HCT116 (cell line): ENCODE measurements around the gene PCBP3. TPM values are rescaled to one million over a fixed set of nuclear protein-coding genes. Genes with fewer than 3 reads are reported as not detected.

ENCODE experiments used
- ATAC-seq: fragments of 200-7000 bp; cut with Tn5 transposase; 2 replicates; pipeline ENCODE4 v1.9.1; 2020; ENCODE audit warnings: mild to moderate bottlenecking, moderate library complexity
- BruUV-seq: library from RNA; stranded (reverse); fragments of 400-500 nt; replicated peaks from 2 replicates; lab custom pipeline; 2021; lab: Mats Ljungman, UMichigan
- CTCF ChIA-PET: fragments of 300-600 bp; sonication (Branson Sonifier 250); formaldehyde crosslinking; loops from one replicate; lab custom pipeline; 2021; ENCODE audit warnings: antibody characterized with exemption; lab: Charles Lee
- POLR2A ChIA-PET: fragments of 300-600, 350-600 bp; sonication (Branson Sonifier 250); formaldehyde crosslinking; loops from one replicate; lab custom pipeline; 2021; ENCODE audit warnings: antibody characterized with exemption; lab: Charles Lee
- RAD21 ChIA-PET, 2 experiments: fragments of 300-600 bp; sonication (Branson Sonifier 250); formaldehyde crosslinking; loops; one replicate each; lab custom pipeline; 2023; ENCODE audit warnings: low total read pairs in 2 of 2; ENCODE audit not compliant: uncharacterized antibody in 2 of 2, unreplicated experiment in 2 of 2, low non-redundant PET in 1 of 2; lab: Charles Lee
- DNase-seq: peaks from one replicate; pipeline ENCODE4 v3.0.0-alpha.2; 2010; ENCODE audit warnings: low read depth, low spot score
- H2AFZ ChIP-seq: fragments of 200-600 bp; shearing (Covaris generic), sonication (generic); 2 replicates; pipeline ENCODE4 v1.6.1; 2017; ENCODE audit warnings: low read depth, mixed run types, mixed read lengths, antibody characterized with exemption, low read length; ENCODE audit not compliant: poor library complexity, severe bottlenecking
- H3K27ac ChIP-seq: 2 replicates; pipeline ENCODE4 v1.5.1; 2012; ENCODE audit warnings: low read depth, low read length
- H3K27me3 ChIP-seq: fragments of 200-600 bp; sonication (generic); 2 replicates; pipeline ENCODE4 v1.6.1; 2016; ENCODE audit warnings: mixed run types, low read length, mixed read lengths; ENCODE audit not compliant: insufficient read depth
- H3K36me3 ChIP-seq, 2 experiments: fragments of 200-500 bp in 1 of 2; fragments of 200-600 bp in 1 of 2; sonication (Bioruptor generic) in 1 of 2; sonication (generic) in 1 of 2; 2 replicates each; pipeline versions ENCODE4 v1.5.1 to v1.6.1; 2014 to 2016; ENCODE audit warnings: low read length in 2 of 2, inconsistent platforms in 1 of 2, mixed read lengths in 1 of 2, mixed run types in 1 of 2; ENCODE audit not compliant: insufficient read depth in 2 of 2, control insufficient read depth in 1 of 2
- H3K4me1 ChIP-seq, 2 experiments: fragments of 200-600 bp in 1 of 2; sonication (generic) in 1 of 2; 2 replicates each; pipeline versions ENCODE4 v1.5.1 to v1.6.1; 2012 to 2017; ENCODE audit warnings: low read length in 2 of 2, inconsistent platforms in 1 of 2, mild to moderate bottlenecking in 1 of 2, mixed read lengths in 1 of 2, mixed run types in 1 of 2, moderate library complexity in 1 of 2; ENCODE audit not compliant: insufficient read depth in 2 of 2, control insufficient read depth in 1 of 2
- H3K4me2 ChIP-seq: fragments of 200-600 bp; sonication (generic); 2 replicates; pipeline ENCODE4 v1.6.1; 2017; ENCODE audit warnings: mixed run types, low read length, mixed read lengths
- H3K4me3 ChIP-seq, 2 experiments: fragments of 200-600 bp in 1 of 2; sonication (generic) in 1 of 2; replicated peaks in 1 of 2; 2 replicates each; pipeline ENCODE4 v1.5.1; 2011 to 2016; ENCODE audit warnings: low read length in 2 of 2, control low read depth in 1 of 2, low read depth in 1 of 2, mild to moderate bottlenecking in 1 of 2, mixed read lengths in 1 of 2, mixed run types in 1 of 2
- H3K79me2 ChIP-seq: fragments of 200-600 bp; sonication (generic); 2 replicates; pipeline ENCODE4 v1.6.1; 2017; ENCODE audit warnings: mild to moderate bottlenecking, mixed run types, low read length, moderate library complexity, mixed read lengths; ENCODE audit not compliant: insufficient read depth
- H3K9ac ChIP-seq: fragments of 200-600 bp; sonication (generic); 2 replicates; pipeline ENCODE4 v1.6.1; 2016; ENCODE audit warnings: low read length, mixed read lengths
- H3K9me2 ChIP-seq: fragments of 200-600 bp; sonication (generic), shearing (Covaris generic); 2 replicates; pipeline ENCODE4 v1.6.1; 2017; ENCODE audit warnings: mixed run types, mild to moderate bottlenecking, moderate library complexity; ENCODE audit not compliant: insufficient read depth
- H3K9me3 ChIP-seq, 2 experiments: fragments of 200-500 bp in 1 of 2; fragments of 200-600 bp in 1 of 2; sonication (Bioruptor generic) in 1 of 2; sonication (generic) in 1 of 2; 2 replicates each; pipeline ENCODE4 v1.6.1; 2014 to 2017; ENCODE audit warnings: low read length in 2 of 2, mixed read lengths in 2 of 2, inconsistent platforms in 1 of 2, low read depth in 1 of 2, mild to moderate bottlenecking in 1 of 2, mixed run types in 1 of 2, moderate library complexity in 1 of 2; ENCODE audit not compliant: control insufficient read depth in 1 of 2, insufficient read depth in 1 of 2
- H4K20me1 ChIP-seq: fragments of 200-600 bp; sonication (generic), shearing (Covaris generic); 2 replicates; pipeline ENCODE4 v1.6.1; 2017; ENCODE audit warnings: mixed run types, mild to moderate bottlenecking, moderate library complexity; ENCODE audit not compliant: insufficient read depth
- ATF3 ChIP-seq: IDR thresholded peaks from 2 replicates; pipeline ENCODE4 v1.6.1; 2012
- CBX3 ChIP-seq: IDR thresholded peaks from 2 replicates; pipeline ENCODE4 v1.6.1; 2012; ENCODE audit warnings: low read depth
- CTCF ChIP-seq, 3 experiments: fragments of 200-600 bp in 1 of 3; sonication (generic) in 1 of 3; IDR thresholded peaks in 2 of 3; conservative IDR thresholded peaks in 1 of 3; 2 replicates each; pipeline ENCODE4 v1.5.1; 2012 to 2017; ENCODE audit warnings: low read depth in 2 of 3, low read length in 2 of 3, antibody characterized with exemption in 1 of 3, borderline replicate concordance in 1 of 3, control low read depth in 1 of 3, mild to moderate bottlenecking in 1 of 3, mixed read lengths in 1 of 3, mixed run types in 1 of 3, moderate library complexity in 1 of 3; ENCODE audit not compliant: insufficient read depth in 1 of 3
- EGR1 ChIP-seq: IDR thresholded peaks from 2 replicates; pipeline ENCODE4 v1.6.1; 2012; ENCODE audit warnings: low read depth
- FOSL1 ChIP-seq: IDR thresholded peaks from 2 replicates; pipeline ENCODE4 v1.6.1; 2012; ENCODE audit warnings: low read depth
- MAX ChIP-seq: IDR thresholded peaks from 2 replicates; pipeline ENCODE4 v1.6.1; 2012
- REST ChIP-seq: IDR thresholded peaks from 2 replicates; pipeline ENCODE4 v1.6.1; 2012; ENCODE audit warnings: low read depth
- SIN3A ChIP-seq: IDR thresholded peaks from 2 replicates; pipeline ENCODE4 v1.6.1; 2012; ENCODE audit warnings: low read depth
- SP1 ChIP-seq: IDR thresholded peaks from 2 replicates; pipeline ENCODE4 v1.6.1; 2012; ENCODE audit warnings: low read depth
- SRF ChIP-seq: IDR thresholded peaks from 2 replicates; pipeline ENCODE4 v1.6.1; 2012; ENCODE audit warnings: low read depth
- TCF7L2 ChIP-seq: IDR thresholded peaks from 2 replicates; pipeline ENCODE4 v1.7.0; 2011; ENCODE audit warnings: borderline replicate concordance, inconsistent platforms; ENCODE audit not compliant: insufficient read depth, insufficient read length; ENCODE audit errors: extremely low read depth
- ZFX ChIP-seq: fragments of 450-650 bp; IDR thresholded peaks from 2 replicates; pipeline ENCODE4 v1.6.1; 2017
- ZNF274 ChIP-seq: fragments of 200-500 bp; sonication (Bioruptor generic); IDR thresholded peaks from 2 replicates; pipeline ENCODE4 v1.6.1; 2014; ENCODE audit warnings: mild to moderate bottlenecking, low read depth, low read length, inconsistent platforms
- intact Hi-C: fragments of 100-400 bp; cut with micrococcal nuclease; formaldehyde crosslinking; loops from 2 replicates; pipeline ENCODE4 v1.10.0; 2022
- total RNA-seq: library from RNA; stranded (reverse); gene quantifications from one replicate; pipeline ENCODE4 v1.2.1, GENCODE V29; 2021; ENCODE audit not compliant: unreplicated experiment

PCBP3 gene
- total RNA-seq, 1 experiment from 2014 or later, result 3.1 TPM

GRCh38 chr21:45830720-45831366 is 187.3 kb downstream of the PCBP3 start (continued):
- TF ChIP-seq REST, result no peak

- no peak for DNase-seq
- H3K4me1 ChIP-seq, result no peaks in the 10 kb centered on the region; a peak in 1 of 4 replicates
- H3K79me2 ChIP-seq, result no peaks in the 10 kb centered on the region
- no peaks in the 10 kb centered on the region for H3K27me3 ChIP-seq
- no TSS peak for BruUV-seq
- no peaks in the 10 kb centered on the region for H3K9me2 ChIP-seq
- no peak overlapping the region for H3K4me3 ChIP-seq
- H3K27ac ChIP-seq, result no peak overlapping the region
- H2AFZ ChIP-seq, result no peak overlapping the region
- no peak overlapping the region for H3K9ac ChIP-seq
- no peaks in the 10 kb centered on the region for H3K9me3 ChIP-seq
- ATAC-seq, result no peak
- H3K4me2 ChIP-seq, result no peak overlapping the region
- no peaks in the 10 kb centered on the region for H3K36me3 ChIP-seq
- H4K20me1 ChIP-seq, result no peaks in the 10 kb centered on the region
- ChIA-PET POLR2A (no interaction called here), RAD21 (no interaction called here), CTCF (interaction anchor here (1.3 kb wide), 1 partner anchor 11 kb away, joined by 3 read pairs; no protein-coding TSS in a partner anchor)
- intact Hi-C loops, result no loop called here
- TF ChIP-seq EGR1, result no peak
- no peak for TF ChIP-seq MAX
- no peak for TF ChIP-seq CBX3
- no peak for TF ChIP-seq FOSL1
- TF ChIP-seq TCF7L2, result no peak
- no peak for TF ChIP-seq ZNF274
- no peak for TF ChIP-seq SP1
- no peak for TF ChIP-seq REST
- TF ChIP-seq SIN3A, result no peak
- no peak for TF ChIP-seq SRF
- TF ChIP-seq CTCF (IDR thresholded peaks at IDR 0.05 in 2 of 3, conservative IDR thresholded peaks at IDR 0.05 in 1 of 3; ENCODE audit: borderline replicate concordance in 1 of 3, insufficient read depth in 1 of 3, low read depth in 2 of 3, low read length in 2 of 3), result no peak
- no peak for TF ChIP-seq ATF3
- TF ChIP-seq ZFX, result no peak
These were observed 188.6 kb downstream of the PCBP3 start for GRCh38 chr21:45831991-45832740.
